ENCODE data around the gene BRPF1.

BRPF1 gene

GRCh38 chr3:9718118-9718517, 13.4 kb upstream of the BRPF1 start:
- no peaks in the 10 kb centered on the region for H3K27me3 ChIP-seq (ENCODE audit: insufficient read depth, low read depth, severe bottlenecking)
- TF ChIP-seq CTCF (IDR thresholded peaks at IDR 0.05; ENCODE audit: low read depth, low read length), result no peak
- H3K27ac ChIP-seq, result no peak overlapping the region
- no peak overlapping the region for H3K4me3 ChIP-seq (ENCODE audit: low read depth, low read length)
- H3K9me3 ChIP-seq (ENCODE audit: severe bottlenecking), result no peaks in the 10 kb centered on the region
- H3K36me3 ChIP-seq, result no peaks in the 10 kb centered on the region
- peak; percentile 26 for DNase-seq

- Histone ChIP-seq H3K27ac (0 out of 2 replicates have a peak overlapping the region, but pooled peaks have one; percentile 3), H3K4me3 (ENCODE audit: low read depth, low read length) (no peak overlapping the region; the same call in 1 of the 2 replicates), H3K36me3 (no peaks in the 10 kb centered on the region), H3K9me3 (ENCODE audit: severe bottlenecking) (no peaks in the 10 kb centered on the region), H3K27me3 (ENCODE audit: insufficient read depth, low read depth, severe bottlenecking) (no peaks in the 10 kb centered on the region)
- peak; percentile 41 for DNase-seq
- TF ChIP-seq CTCF (IDR thresholded peaks at IDR 0.05; ENCODE audit: low read depth, low read length), result peak; percentile 21; the same call in 1 of the 2 replicates
These were observed 10.4 kb upstream of the BRPF1 start for GRCh38 chr3:9721015-9721699.

- Histone ChIP-seq H3K27ac (no peak overlapping the region), H3K4me3 (ENCODE audit: low read depth, low read length) (no peak overlapping the region), H3K9me3 (ENCODE audit: severe bottlenecking) (no peaks in the 10 kb centered on the region), H3K36me3 (no peaks in the 10 kb centered on the region), H3K27me3 (ENCODE audit: insufficient read depth, low read depth, severe bottlenecking) (no peaks in the 10 kb centered on the region)
- no peak for DNase-seq
- TF ChIP-seq CTCF (IDR thresholded peaks at IDR 0.05; ENCODE audit: low read depth, low read length), result no peak
These were observed 9.9 kb upstream of the BRPF1 start for GRCh38 chr3:9721700-9722060.

GRCh38 chr3:9725775-9726515, 5.6 kb upstream of the BRPF1 start:
- no peaks in the 10 kb centered on the region for H3K36me3 ChIP-seq

GRCh38 chr3:9727041-9727595, 4.4 kb upstream of the BRPF1 start:
- Histone ChIP-seq H3K27me3 (ENCODE audit: insufficient read depth, low read depth, severe bottlenecking) (no peaks in the 10 kb centered on the region), H3K9me3 (ENCODE audit: severe bottlenecking) (no peaks in the 10 kb centered on the region), H3K36me3 (peaks cover 5% of the 10 kb centered on the region), H3K27ac (no peak overlapping the region), H3K4me3 (ENCODE audit: low read depth, low read length) (no peak overlapping the region)
- peak; percentile 33 for DNase-seq
- TF ChIP-seq CTCF (IDR thresholded peaks at IDR 0.05; ENCODE audit: low read depth, low read length), result peak; percentile 60

More at GRCh38 chr3:9725775-9726515, 5.6 kb upstream of the BRPF1 start:
- Histone ChIP-seq H3K9me3 (ENCODE audit: severe bottlenecking) (no peaks in the 10 kb centered on the region), H3K27ac (no peak overlapping the region), H3K27me3 (ENCODE audit: insufficient read depth, low read depth, severe bottlenecking) (no peaks in the 10 kb centered on the region), H3K4me3 (ENCODE audit: low read depth, low read length) (no peak overlapping the region)
- DNase-seq, result no peak
- no peak for TF ChIP-seq CTCF (IDR thresholded peaks at IDR 0.05; ENCODE audit: low read depth, low read length)

All from WERI-Rb-1 (cell line).